CD4-positive, alpha-beta T cell treated with Interferon alpha-2 for 1 hour (primary cell): ENCODE measurements around the gene CLHC1.
"Not testable (repeated sequence)": the region's sequence is repeated elsewhere in the genome, so short reads cannot be mapped to it uniquely, and the experiment has no call there.

Source experiments
- DNase-seq, 2 donors: peaks; one replicate each; pipeline ENCODE4 v3.0.0-alpha.2; 2020 to 2022

Gene CLHC1

GRCh38 chr2:55133467-55134315 lies 98.4 kb downstream of the CLHC1 start:
- DNase-seq, result peak; percentile 85 to 92

- DNase-seq, result no peak
Observed at GRCh38 chr2:55130849-55131248, 101.2 kb downstream of the CLHC1 start.

GRCh38 chr2:55126643-55127042 lies 105.5 kb downstream of the CLHC1 start:
- DNase-seq, result not testable (repeated sequence)
